ENCODE measurements around the gene CDH26. TPM values are rescaled to one million over a fixed set of nuclear protein-coding genes. Genes with fewer than 3 reads are reported as not detected.

CDH26 gene
- total and polyA plus RNA-seq, 2 experiments from 2014 or later = 0.38 to 1.6 TPM

DNA sequence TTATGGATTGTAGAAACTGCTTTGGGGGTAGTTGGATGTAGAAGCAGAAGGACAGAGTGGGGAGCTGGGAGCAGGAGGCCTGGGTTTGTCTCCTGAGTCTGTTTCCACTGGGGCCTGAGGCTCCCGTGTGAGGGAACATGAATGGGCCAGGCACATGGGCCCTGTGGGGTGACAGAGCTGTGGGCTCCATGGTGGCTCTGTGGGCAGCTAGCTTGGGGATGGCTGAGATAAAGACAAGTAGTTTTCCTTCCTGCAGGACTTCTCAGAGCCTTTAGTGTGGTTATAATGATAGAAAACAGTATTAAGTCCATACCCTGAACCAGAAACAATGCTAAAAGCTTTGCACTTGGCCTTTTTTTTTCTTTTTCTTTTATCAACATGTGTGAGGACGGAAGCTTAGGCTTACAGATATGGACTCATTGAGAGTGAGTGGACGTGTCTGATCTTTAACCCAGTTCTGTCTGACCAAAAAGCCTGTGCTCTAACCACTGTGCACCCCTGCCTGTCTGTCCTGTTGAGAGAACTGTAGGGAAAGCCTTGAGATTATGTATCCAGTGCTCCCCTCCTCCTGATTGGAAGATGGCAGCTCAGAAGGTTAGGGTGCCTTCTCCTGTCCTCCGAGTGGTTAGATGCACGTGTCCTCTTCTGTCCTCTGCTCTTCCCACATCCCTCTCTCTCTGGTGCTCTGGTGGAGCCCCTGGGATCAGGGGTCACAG is 98.3 kb downstream of the CDH26 start:
- Histone ChIP-seq H3K4me3 (no peak overlapping the region), H3K27ac (no peak overlapping the region), H3K27me3 (peaks cover 2% of the 10 kb centered on the region), H3K36me3 (no peaks in the 10 kb centered on the region), H3K4me1 (ENCODE audit: low read depth) (peaks cover 8% of the 10 kb centered on the region), H3K9me3 (ENCODE audit: low read depth) (no peaks in the 10 kb centered on the region)
- TF ChIP-seq, protein P1, sequence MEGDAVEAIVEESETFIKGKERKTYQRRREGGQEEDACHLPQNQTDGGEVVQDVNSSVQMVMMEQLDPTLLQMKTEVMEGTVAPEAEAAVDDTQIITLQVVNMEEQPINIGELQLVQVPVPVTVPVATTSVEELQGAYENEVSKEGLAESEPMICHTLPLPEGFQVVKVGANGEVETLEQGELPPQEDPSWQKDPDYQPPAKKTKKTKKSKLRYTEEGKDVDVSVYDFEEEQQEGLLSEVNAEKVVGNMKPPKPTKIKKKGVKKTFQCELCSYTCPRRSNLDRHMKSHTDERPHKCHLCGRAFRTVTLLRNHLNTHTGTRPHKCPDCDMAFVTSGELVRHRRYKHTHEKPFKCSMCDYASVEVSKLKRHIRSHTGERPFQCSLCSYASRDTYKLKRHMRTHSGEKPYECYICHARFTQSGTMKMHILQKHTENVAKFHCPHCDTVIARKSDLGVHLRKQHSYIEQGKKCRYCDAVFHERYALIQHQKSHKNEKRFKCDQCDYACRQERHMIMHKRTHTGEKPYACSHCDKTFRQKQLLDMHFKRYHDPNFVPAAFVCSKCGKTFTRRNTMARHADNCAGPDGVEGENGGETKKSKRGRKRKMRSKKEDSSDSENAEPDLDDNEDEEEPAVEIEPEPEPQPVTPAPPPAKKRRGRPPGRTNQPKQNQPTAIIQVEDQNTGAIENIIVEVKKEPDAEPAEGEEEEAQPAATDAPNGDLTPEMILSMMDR (IDR thresholded peaks at IDR 0.05; ENCODE audit: low read depth, low read length) = no peak
- DNase-seq (ENCODE audit: low read depth in 1 of 2, low spot score in 1 of 2) = no peak

DNA sequence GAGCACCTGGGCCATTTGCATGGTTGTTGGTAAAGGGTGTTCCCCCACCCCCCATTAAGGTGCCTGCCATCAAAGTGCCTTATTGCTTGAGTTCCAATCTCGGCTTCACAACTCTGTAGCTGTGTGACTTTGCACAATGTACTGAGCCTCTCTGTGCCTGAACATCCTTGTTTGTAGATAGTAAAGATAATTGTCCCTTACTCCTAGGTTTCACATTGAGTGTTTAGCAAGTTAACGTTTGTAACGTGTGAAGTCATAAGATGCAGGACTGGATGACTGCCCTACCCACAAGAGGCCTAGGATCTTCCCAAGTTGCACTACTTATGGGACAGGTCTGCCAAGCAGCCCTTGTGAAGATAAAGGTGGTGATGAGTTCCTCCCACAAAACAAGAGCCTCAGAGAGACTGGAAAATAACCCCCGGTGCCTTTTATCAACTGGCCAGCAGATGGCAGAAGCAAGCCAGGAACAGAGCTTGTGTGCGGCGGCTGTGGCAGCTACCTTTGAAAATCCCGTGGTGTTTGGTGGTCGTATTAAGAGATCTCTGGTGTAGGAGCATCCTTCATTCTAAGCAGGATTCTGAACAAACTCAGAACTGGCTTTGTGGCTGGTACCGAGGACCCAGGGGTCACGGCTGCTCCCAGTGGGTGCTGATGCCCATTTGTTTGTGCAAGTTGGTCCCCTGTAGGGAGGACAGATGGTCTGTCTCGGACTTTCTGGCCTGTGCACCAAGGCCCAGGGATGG is 99.1 kb downstream of the CDH26 start:
- Histone ChIP-seq H3K36me3 (no peaks in the 10 kb centered on the region), H3K27me3 (no peaks in the 10 kb centered on the region), H3K4me1 (ENCODE audit: low read depth) (peaks cover 8% of the 10 kb centered on the region), H3K9me3 (ENCODE audit: low read depth) (no peaks in the 10 kb centered on the region), H3K27ac (no peak overlapping the region), H3K4me3 (no peak overlapping the region)
- peak; percentile 70 to 82 for DNase-seq (ENCODE audit: low read depth in 1 of 2, low spot score in 1 of 2)
- TF ChIP-seq, protein P1 (IDR thresholded peaks at IDR 0.05; ENCODE audit: low read depth, low read length) = peak; percentile 86

DNA sequence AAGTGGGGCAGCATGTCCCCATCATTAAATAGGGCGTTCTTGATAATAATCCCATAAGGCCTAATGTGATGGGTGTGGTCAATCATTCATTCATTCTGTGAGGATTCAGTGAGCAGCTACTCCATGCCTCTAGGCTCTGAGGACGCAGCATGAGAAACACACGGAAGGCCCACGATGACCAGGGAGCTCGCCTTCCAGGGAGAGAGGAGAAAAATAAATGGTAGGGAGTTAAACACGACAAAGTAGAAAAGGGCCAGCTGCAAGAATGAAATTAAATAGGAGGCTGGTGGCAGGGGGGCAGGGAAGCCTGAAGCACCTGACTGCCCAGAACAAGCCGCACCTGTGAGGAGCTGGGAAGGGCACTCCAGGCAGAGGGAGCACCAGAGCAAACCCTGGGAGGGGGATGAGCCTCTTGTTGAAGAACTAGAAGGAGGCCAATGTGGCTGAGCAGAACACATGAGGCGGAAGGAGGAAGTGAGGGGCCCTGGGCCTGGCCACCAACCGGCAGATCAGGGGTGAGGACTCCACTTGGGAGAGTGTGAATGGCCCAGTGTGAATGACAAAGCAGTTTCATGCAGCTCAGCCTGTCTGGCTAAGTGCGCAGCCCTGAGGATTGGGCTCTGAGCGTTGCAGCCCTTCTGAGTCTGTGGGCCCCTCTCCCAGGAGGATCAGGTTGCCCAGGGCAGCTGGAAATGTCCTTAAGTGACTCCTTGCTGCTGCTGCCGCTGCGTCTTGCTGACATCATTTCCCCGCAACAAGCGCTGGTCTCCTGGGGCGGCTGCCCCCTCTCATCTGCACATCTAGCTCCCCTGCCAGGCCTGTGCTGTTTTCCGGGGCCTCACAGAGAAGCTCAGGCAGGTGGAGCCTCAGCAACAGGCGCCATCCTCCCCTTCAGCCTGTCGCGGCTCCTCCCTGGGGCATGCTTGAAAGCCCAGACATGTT is 99.9 kb downstream of the CDH26 start:
- peaks cover 8% of the 10 kb centered on the region for H3K4me1 ChIP-seq (ENCODE audit: low read depth)
- TF ChIP-seq, protein P1 (IDR thresholded peaks at IDR 0.05; ENCODE audit: low read depth, low read length) = no peak
- H3K27ac ChIP-seq = no peak overlapping the region
- no peaks in the 10 kb centered on the region for H3K36me3 ChIP-seq
- H3K9me3 ChIP-seq (ENCODE audit: low read depth) = no peaks in the 10 kb centered on the region
- H3K4me3 ChIP-seq = no peak overlapping the region
- no peaks in the 10 kb centered on the region for H3K27me3 ChIP-seq
- DNase-seq (ENCODE audit: low read depth in 1 of 2, low spot score in 1 of 2) = peak; percentile 15 to 51

DNA sequence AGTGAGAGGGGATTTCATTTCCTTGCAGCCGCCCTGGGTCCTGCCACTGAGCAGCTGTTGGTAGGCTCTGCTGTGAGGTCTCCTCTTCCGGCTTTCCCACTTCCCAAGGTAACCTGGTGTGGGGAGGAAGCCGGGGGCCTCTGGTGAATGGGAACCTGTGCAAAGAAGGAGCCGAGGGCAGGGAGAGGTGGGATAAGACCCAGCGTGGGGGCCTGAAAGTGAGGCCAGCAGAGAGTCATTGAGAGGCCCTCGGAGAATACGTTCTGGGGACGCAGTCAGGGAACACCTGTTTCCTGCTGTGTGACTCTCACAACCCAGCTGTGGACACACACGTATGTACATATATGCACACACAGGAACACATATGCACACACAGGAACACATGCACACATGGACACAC is 100.7 kb downstream of the CDH26 start:
- H3K36me3 ChIP-seq = no peaks in the 10 kb centered on the region
- H3K9me3 ChIP-seq (ENCODE audit: low read depth) = no peaks in the 10 kb centered on the region
- H3K27me3 ChIP-seq = no peaks in the 10 kb centered on the region
- peaks cover 8% of the 10 kb centered on the region for H3K4me1 ChIP-seq (ENCODE audit: low read depth)
- H3K27ac ChIP-seq = no peak overlapping the region
- no peak overlapping the region for H3K4me3 ChIP-seq
- DNase-seq (ENCODE audit: low read depth in 1 of 2, low spot score in 1 of 2) = no peak
- TF ChIP-seq, protein P1 (IDR thresholded peaks at IDR 0.05; ENCODE audit: low read depth, low read length) = no peak

DNA sequence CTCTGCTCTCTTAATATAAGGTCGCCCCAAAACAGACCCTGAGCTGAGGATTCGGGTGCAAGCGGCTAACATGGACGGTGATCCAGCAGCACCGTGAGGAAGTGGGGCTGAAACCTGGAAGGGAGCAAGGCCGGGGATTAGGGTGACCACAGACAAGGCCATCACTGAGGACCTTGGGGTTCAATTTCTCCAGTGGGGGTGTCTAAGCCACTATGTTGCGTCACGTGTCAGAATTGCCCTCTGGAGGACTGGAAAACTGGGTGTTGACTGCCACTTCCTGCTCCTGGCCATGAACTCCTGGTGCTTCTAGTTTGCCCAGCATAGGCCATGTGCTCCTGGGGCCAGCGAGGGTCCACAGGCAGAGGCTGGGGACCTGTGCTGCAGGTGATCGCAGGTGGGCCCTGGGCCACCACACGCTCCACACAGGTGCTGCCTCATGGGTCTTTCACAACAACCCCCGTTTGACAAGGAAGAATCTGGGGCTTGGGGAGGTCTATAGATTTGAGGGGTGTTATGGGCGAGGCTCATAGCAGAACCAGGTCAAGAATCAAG is 101.9 kb downstream of the CDH26 start:
- H3K9me3 ChIP-seq (ENCODE audit: low read depth) = no peaks in the 10 kb centered on the region
- DNase-seq (ENCODE audit: low read depth in 1 of 2, low spot score in 1 of 2) = no peak
- no peaks in the 10 kb centered on the region for H3K27me3 ChIP-seq
- no peak overlapping the region for H3K27ac ChIP-seq
- TF ChIP-seq, protein P1 (IDR thresholded peaks at IDR 0.05; ENCODE audit: low read depth, low read length) = no peak
- no peaks in the 10 kb centered on the region for H3K36me3 ChIP-seq
- peaks cover 8% of the 10 kb centered on the region for H3K4me1 ChIP-seq (ENCODE audit: low read depth)
- no peak overlapping the region for H3K4me3 ChIP-seq
